HG03571 (cell line): ENCODE data around the gene UCN.
"Not testable (repeated sequence)": the region's sequence is repeated elsewhere in the genome, so short reads cannot be mapped to it uniquely, and the experiment has no call there.

Experiments used
- ATAC-seq: cut with Tn5 transposase; IDR thresholded peaks from one replicate; pipeline ENCODE4 v1.9.1; 2021; ENCODE audit not compliant: unreplicated experiment

UCN gene

DNA sequence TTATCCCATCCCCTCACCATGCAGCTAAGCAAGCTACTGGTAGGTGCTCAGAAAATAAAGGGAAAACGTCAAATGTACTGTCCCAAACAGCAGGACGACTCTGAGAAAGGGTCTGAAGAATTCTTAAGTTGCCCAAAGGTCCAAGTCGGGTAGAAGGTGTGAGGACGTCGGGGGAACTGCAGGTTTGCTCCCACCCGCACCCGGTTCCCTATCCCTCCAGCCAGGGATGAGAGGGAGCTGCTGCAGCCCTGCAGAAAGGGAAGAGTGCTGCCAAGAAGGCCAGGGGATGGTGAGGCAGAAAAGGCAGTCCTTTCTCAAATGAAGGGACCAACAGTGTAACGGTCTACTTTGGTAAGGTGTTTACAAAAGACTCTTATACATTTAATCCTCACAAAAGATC lies 6.9 kb upstream of the UCN start:
- no peak for ATAC-seq

GRCh38 chr2:27314709-27315108 lies 6.5 kb upstream of the UCN start:
- ATAC-seq: no peak

DNA sequence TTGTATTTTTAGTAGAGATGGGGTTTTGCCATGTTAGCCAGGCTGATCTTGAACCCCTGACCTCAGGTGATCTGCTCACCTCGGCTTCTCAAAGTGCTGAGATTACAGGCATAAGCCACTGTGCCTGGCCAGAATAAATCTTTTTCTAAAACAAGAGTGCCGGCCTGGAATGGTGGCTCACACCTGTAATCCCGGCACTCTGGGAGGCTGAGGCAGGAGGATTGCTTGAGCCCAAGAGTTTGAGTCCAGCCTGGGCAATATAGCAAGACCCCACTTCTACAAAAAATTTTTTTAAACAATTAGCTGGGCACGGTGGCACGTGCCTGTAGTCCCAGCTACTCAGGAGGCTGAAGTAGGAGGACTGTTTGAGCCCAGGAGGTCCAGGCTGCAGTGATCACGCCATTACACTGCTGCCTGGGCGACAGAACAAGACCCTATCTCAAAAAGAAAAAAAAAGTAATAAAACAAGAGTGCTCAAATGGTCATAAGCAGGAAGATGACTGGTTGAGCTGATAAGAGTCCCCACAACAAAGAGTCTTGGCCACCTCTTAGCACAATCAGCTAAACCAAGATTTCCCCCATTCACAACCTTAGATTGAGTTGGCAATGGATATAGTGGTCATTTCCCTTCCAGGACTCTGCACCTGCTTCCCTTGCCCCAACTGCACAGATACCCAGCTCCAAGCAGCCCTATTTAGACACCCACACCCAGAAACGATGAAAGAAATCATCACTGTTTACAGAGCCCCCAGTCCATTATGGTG lies 5.8 kb upstream of the UCN start:
- no peak for ATAC-seq

DNA sequence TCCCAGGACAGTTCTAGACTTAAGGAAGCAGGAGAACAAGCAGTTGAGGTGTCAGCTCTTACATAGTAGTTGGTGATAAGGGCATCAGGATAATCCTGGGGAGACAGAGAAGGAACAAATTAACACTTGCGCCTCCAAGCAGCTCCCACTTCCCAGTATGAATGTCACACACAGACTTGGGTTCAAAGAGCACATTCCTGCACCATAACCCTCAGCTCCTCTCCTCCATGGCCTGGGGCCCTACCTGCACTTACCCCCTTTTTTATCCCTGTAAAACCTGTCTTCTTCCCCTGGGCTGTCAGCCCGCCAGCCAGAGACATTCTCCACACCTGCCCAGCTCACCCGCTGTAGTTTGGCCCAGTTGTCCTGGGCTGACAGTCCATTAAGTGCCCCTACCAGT lies 3.9 kb upstream of the UCN start:
- no peak for ATAC-seq

DNA sequence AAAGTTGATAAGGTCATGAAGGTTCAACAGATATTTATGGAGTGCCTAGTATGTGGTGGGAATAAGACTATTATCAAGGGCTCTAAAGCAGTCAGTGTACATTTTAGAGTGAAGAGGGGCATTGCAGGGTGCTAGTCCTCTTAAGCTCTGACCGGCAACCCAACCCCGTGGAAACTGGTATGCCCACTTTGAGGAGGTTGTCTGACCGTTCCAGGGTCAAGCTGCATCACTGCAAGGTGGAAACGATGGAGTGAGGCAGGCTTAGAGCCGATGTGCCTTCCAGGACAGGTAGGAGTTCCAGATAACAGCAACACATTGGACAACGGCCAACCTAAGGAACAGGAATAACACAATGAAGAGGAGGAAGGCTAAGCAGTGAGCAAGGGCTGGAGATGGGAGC lies 1.4 kb upstream of the UCN start:
- ATAC-seq: no peak

DNA sequence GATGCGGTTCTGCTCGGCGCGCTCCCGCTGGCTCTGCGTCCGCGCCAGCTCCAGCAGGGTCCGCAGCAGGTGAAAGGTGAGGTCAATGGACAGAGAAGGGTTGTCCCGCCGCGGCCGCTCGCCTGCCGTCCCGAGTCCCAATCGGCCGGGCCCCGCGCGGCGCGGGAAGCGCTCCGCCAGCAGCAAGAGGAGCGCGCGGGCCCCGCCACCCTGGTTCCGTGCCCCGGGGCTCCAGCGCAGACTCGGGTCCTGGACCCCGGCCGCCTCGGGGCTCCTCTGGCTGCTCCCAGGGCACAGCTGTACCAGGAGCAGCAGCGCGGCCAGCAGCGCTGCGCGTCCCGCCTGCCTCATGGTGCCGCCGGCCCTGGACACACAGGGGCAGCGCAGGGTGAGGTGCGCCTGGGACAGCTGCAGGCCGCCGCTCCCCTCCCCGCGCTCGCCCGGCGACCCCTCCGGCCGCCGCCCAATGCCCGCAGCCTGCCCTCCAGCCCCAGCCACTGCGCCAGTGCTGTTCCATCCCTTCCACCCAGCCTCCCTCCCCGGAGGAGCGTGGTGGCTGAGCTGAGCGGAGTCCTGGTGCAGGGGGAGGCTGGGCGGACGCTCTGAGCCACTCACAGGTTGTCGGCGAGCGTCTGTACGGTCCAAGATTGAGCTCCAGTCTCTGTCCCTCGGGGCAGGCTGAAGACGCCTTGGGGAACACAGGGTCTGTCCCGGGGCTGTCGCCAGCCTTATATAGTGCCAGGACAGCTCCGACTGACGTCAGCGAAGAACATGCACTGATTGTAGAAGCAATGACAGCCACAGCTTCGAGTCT lies 493 bp downstream of the UCN start:
- ATAC-seq: no peak

GRCh38 chr2:27307287-27307544 lies 1.0 kb downstream of the UCN start:
- ATAC-seq: no peak

GRCh38 chr2:27306573-27307286 lies 1.5 kb downstream of the UCN start:
- ATAC-seq: no peak

- no peak for ATAC-seq
Measured at GRCh38 chr2:27306136-27306535, 2.1 kb downstream of the UCN start.

DNA sequence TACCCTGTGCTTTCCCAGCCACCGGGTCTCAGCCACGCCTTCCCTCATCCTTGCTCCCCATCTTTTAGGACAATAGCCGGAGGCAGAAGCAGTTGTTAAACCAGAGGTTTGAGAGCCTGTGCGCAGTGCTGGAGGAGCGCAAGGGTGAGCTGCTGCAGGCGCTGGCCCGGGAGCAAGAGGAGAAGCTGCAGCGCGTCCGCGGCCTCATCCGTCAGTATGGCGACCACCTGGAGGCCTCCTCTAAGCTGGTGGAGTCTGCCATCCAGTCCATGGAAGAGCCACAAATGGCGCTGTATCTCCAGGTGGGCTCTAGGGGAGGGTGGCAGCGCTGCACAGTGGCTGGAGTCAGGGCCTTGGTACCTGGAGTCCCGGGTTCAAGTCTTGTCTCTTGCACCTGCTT lies 2.7 kb downstream of the UCN start:
- ATAC-seq: no peak

GRCh38 chr2:27304488-27305240 lies 3.6 kb downstream of the UCN start:
- no peak for ATAC-seq

DNA sequence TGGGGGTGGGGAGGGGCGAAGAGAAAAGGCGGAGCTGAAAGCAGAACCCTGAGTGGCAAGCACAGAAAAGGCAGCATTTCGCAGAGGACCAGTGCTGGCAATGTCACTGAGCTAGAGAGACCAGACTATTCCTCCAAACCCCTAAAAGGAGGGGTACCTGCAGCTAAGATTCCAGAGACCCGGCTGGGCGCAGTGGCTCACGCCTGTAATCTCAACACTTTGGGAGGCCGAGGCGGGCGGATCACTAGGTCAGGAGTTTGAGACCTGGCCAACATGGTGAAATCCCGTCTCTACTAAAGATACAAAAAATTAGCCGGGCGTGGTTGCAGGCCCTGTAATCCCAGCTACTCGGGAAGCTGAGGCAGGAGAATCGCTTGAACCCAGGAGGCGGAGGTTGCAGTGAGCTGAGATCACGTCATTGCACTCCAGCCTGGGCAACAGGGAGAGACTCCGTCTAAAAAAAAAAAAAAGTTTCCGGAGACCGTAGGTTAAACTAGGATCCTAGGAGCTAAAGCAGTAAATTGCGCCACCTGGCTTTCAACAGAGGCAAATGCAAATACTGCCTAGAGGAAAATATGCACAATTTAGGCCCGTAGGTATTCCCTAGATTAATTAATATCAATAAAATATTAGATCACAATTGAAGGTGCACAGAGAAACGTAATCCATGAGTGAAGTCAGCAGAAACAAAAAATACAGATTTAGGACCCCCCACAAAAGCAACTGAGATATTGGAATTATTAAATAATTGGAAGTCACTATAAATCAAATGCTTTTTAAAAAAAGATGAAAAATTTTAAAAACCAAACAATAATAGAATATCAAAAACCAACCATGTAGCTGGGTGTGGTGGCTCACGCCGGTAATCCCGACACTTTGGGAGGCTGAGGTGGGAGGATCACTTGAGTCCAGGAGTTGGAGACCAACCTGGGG lies 4.9 kb downstream of the UCN start:
- no peak for ATAC-seq

DNA sequence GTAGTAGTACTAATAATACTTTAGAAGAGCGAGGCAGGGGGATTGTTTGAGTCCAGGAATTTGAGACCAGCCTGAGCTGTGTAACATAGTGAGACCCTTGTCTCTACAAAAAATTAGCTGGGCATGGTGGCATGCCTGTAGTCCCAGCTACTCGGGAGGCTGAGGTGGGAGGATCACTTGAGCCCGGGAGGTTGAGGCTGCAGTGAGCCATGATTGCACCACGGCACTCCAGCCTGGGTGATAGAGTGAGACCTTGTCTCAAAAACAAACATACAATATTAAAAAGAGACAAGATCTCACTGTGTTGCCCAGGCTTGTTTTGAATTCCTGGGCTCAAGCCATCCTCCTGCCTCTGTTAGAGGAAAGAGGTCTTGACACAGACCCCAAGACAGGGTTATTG lies 7.6 kb downstream of the UCN start:
- not testable (repeated sequence) for ATAC-seq

DNA sequence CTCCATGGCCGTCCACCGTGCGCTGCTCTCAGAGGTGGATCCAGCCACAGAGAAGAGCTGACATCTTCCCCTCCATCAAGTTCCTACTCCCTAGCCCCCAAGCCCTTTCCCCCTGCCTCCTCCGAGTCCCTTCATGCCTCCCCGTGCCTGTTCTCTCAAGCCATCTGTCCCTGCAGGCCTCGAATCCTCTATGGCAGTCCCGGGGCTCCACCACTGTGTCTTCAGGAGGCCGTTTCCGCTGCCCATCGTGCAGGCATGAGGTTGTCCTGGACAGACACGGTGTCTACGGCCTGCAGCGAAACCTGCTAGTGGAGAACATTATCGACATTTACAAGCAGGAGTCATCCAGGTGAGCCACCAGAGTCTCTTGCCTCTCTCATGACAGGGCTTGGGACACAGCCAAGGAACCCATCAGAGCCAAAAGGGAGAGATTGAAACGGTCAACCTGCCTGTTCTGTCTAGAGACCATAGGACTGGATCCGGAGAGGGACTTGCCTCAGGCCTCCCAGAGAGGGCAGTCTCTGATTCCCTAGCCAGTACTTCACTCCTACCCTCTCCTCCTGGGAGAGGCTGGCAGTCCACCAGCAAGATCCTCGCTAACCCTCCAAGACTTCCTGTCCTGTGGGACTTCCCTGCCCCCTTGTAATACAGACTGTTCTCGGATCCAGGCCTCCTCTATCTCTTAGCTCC lies 9.7 kb downstream of the UCN start:
- no peak for ATAC-seq

GRCh38 chr2:27297195-27297594 lies 11.1 kb downstream of the UCN start:
- ATAC-seq: no peak

DNA sequence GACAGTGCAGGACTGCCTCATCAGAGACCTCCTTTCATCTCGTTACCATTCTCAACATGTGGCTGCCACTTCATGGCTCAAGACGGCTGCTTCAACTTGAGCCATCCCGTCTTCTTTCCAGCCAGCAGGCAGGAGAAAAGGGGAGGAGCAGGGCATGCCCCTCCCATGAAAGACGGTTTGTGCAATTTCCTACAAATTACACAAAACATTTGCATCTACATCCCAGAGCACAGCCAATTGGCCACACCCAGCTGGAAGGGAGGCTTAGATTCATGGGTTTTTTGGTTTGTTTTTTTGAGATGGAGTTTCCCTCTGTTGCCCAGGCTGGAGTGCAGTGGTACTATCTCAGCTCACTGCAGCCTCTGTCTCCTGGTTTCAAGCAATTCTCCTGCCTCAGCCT lies 11.8 kb downstream of the UCN start:
- ATAC-seq: no peak

GRCh38 chr2:27294928-27295327 lies 13.3 kb downstream of the UCN start:
- no peak for ATAC-seq

DNA sequence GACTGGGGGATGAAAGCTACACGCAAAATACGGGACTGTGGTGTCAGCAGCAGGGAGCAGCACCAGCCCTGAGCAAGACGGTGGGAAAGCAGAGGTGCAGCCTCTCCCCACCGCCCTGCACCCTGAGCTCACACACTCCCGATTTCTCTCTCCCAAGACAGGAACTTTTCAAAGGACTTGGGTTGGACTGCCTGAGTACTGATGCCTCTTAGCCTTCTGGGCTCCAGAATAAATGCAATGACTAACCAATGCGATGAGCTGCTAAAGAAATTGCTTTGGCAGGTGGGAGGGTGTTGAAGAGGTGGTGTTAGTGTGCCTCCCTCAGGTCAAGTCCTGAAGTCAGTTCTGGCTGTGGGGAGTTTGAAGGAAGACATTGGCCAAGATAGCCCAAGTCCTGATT lies 16.4 kb downstream of the UCN start:
- ATAC-seq: no peak

DNA sequence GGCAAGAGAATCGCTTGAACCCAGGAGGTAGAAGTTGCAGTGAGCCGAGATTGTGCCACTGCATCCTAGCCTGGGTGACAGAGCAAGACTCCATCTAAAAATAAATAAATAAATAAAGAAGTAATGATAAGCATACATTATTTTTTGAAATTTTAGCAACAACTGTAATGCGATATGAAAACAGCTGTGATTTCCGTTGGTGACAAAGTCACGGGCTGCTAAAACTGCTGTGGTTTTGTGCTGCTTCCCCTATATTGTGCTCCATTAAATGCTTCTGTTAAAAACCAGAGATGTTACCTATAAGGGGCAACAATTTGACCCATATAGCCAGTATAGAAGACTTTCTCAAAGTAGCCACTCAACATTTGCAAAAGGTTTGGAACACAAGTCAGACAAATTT lies 17.7 kb downstream of the UCN start:
- ATAC-seq: no peak

GRCh38 chr2:27288610-27289009 lies 19.6 kb downstream of the UCN start:
- no peak for ATAC-seq
